ENCODE measurements around the gene TRMT5.

GRCh38 chr14:60963761-60964160 lies 17.1 kb downstream of the TRMT5 start:
- TF ChIP-seq EP300 (IDR thresholded peaks at IDR 0.05; ENCODE audit: borderline replicate concordance) = no peak
- no peak for TF ChIP-seq TEAD4 (IDR thresholded peaks at IDR 0.05)
- TF ChIP-seq REST (IDR thresholded peaks at IDR 0.05; ENCODE audit: low read depth) = no peak
- no peak for TF ChIP-seq TCF12 (IDR thresholded peaks at IDR 0.05; ENCODE audit: low read depth)
- TF ChIP-seq FOXM1 (IDR thresholded peaks at IDR 0.05; ENCODE audit: borderline replicate concordance, low read depth) = no peak
- TF ChIP-seq RAD21 (IDR thresholded peaks at IDR 0.05; ENCODE audit: low read depth) = no peak
- no peak for TF ChIP-seq CREB1 (IDR thresholded peaks at IDR 0.05; ENCODE audit: low read depth)
- no peak for TF ChIP-seq NFIC (IDR thresholded peaks at IDR 0.05)

Measured in Ishikawa (cell line).